ENCODE results near the gene DGAT2.

DNA sequence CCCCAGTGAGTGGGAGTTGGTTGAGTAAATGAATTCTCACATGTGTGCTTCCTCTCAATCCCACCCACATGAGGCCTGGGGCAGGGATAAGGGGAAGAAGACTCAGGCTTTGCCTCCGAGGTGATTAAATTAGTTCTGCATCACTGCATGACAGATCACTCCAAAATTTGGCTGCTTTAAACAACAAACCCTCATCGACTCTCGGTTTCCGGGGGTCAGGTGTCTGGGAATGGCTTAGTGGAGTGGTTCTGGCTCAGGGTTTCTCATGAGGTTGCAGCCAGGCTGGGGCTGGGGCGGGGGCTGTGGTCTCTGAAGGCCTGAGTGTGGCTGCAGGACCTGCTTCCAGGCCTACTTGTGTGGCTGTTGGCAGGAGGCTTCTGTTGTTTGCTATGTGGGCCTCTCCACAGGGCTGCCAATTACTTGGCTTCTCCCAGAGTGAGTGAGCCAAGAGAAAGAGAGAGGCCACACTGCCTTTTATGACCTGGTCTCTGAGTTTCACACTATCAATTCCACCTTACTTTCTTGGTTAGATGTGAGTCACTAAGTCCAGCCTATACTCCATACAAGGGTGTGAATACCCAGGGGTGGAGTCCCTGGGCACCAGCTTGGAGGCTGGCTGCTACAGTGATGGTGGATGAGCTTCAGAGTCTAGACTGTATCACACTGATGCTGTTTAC, 35.0 kb upstream of the DGAT2 start:
- TF ChIP-seq, protein P1, sequence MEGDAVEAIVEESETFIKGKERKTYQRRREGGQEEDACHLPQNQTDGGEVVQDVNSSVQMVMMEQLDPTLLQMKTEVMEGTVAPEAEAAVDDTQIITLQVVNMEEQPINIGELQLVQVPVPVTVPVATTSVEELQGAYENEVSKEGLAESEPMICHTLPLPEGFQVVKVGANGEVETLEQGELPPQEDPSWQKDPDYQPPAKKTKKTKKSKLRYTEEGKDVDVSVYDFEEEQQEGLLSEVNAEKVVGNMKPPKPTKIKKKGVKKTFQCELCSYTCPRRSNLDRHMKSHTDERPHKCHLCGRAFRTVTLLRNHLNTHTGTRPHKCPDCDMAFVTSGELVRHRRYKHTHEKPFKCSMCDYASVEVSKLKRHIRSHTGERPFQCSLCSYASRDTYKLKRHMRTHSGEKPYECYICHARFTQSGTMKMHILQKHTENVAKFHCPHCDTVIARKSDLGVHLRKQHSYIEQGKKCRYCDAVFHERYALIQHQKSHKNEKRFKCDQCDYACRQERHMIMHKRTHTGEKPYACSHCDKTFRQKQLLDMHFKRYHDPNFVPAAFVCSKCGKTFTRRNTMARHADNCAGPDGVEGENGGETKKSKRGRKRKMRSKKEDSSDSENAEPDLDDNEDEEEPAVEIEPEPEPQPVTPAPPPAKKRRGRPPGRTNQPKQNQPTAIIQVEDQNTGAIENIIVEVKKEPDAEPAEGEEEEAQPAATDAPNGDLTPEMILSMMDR (IDR thresholded peaks at IDR 0.05) = no peak
- TF ChIP-seq ZFX (IDR thresholded peaks at IDR 0.05; ENCODE audit: borderline replicate concordance) = no peak
